Measurements from ENCODE around the gene TAGLN.

TAGLN gene

GRCh38 chr11:117221775-117222517 is 22.8 kb downstream of the TAGLN start:
- Histone ChIP-seq H3K27me3 (no peaks in the 10 kb centered on the region), H3K36me3 (peaks cover 58% of the 10 kb centered on the region), H3K9me3 (no peaks in the 10 kb centered on the region), H3K4me3 (ENCODE audit: low read depth, low read length) (no peak overlapping the region), H3K4me1 (no peaks in the 10 kb centered on the region)
- DNase-seq: no peak
- TF ChIP-seq, protein P1, sequence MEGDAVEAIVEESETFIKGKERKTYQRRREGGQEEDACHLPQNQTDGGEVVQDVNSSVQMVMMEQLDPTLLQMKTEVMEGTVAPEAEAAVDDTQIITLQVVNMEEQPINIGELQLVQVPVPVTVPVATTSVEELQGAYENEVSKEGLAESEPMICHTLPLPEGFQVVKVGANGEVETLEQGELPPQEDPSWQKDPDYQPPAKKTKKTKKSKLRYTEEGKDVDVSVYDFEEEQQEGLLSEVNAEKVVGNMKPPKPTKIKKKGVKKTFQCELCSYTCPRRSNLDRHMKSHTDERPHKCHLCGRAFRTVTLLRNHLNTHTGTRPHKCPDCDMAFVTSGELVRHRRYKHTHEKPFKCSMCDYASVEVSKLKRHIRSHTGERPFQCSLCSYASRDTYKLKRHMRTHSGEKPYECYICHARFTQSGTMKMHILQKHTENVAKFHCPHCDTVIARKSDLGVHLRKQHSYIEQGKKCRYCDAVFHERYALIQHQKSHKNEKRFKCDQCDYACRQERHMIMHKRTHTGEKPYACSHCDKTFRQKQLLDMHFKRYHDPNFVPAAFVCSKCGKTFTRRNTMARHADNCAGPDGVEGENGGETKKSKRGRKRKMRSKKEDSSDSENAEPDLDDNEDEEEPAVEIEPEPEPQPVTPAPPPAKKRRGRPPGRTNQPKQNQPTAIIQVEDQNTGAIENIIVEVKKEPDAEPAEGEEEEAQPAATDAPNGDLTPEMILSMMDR (IDR thresholded peaks at IDR 0.05; ENCODE audit: low read depth, low read length): no peak

- TF ChIP-seq, protein P1 (IDR thresholded peaks at IDR 0.05; ENCODE audit: low read depth, low read length): no peak
- no peak for DNase-seq
- Histone ChIP-seq H3K4me3 (ENCODE audit: low read depth, low read length) (no peak overlapping the region), H3K9me3 (no peaks in the 10 kb centered on the region), H3K4me1 (no peaks in the 10 kb centered on the region), H3K27me3 (no peaks in the 10 kb centered on the region), H3K36me3 (peaks cover 58% of the 10 kb centered on the region)
These were observed 24.0 kb downstream of the TAGLN start for GRCh38 chr11:117222991-117223740.

- H3K27me3 ChIP-seq: no peaks in the 10 kb centered on the region
- no peak overlapping the region for H3K4me3 ChIP-seq (ENCODE audit: low read depth, low read length)
- H3K9me3 ChIP-seq: no peaks in the 10 kb centered on the region
- DNase-seq: no peak
- H3K4me1 ChIP-seq: no peaks in the 10 kb centered on the region
- TF ChIP-seq, protein P1 (IDR thresholded peaks at IDR 0.05; ENCODE audit: low read depth, low read length): no peak
- H3K36me3 ChIP-seq: peaks cover 56% of the 10 kb centered on the region
These were observed 24.8 kb downstream of the TAGLN start for GRCh38 chr11:117223741-117224689.

DNA sequence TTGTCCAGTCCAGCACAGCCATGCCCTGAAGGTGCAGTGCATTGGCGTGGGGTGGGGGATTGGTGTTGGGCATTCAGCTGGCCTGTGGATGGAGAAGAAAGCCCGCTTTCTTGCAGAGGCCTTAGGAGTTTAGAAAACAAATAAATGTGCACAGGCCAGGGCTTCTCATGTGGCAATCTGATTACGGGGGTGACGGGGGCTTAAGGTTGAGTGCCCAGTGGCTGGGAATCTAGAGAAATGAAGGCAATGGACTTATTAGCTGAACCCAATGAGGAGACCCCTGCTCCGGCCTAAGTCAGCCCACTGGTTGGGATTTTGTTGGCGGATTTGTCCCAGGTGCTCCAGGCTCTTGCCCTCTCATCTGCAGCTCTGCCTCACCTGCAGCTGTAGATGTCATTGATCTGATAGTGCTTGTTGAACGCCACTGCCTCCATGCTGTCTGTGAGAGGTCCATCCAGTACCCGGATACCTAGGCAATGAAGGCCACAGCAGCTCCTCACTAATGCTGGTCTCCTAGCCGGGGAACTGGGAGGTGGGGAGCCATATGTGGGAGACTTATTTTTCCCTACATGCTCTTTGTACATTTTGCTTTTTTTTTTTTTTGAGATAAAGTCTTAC is 26.5 kb downstream of the TAGLN start:
- Histone ChIP-seq H3K36me3 (peaks cover 59% of the 10 kb centered on the region), H3K4me3 (ENCODE audit: low read depth, low read length) (no peak overlapping the region), H3K9me3 (no peaks in the 10 kb centered on the region), H3K27me3 (no peaks in the 10 kb centered on the region), H3K4me1 (no peaks in the 10 kb centered on the region)
- no peak for DNase-seq
- TF ChIP-seq, protein P1 (IDR thresholded peaks at IDR 0.05; ENCODE audit: low read depth, low read length): no peak

GRCh38 chr11:117226388-117227385 is 27.5 kb downstream of the TAGLN start:
- H3K36me3 ChIP-seq: peaks cover 56% of the 10 kb centered on the region
- DNase-seq: peak; percentile 61
- H3K9me3 ChIP-seq: no peaks in the 10 kb centered on the region
- H3K27me3 ChIP-seq: no peaks in the 10 kb centered on the region
- no peak overlapping the region for H3K4me3 ChIP-seq (ENCODE audit: low read depth, low read length)
- TF ChIP-seq, protein P1 (IDR thresholded peaks at IDR 0.05; ENCODE audit: low read depth, low read length): peak; percentile 91
- no peaks in the 10 kb centered on the region for H3K4me1 ChIP-seq
